B cell (primary cell): ENCODE data around the gene STUM.

ENCODE experiments used
- CTCF ChIP-seq: fragments of 200-600 bp; IDR thresholded peaks from one replicate; pipeline ENCODE4 v1.8.0; 2022; ENCODE audit warnings: antibody characterized with exemption, mild to moderate bottlenecking
- EZH2 ChIP-seq: IDR thresholded peaks from 2 replicates; pipeline ENCODE4 v1.6.1; 2012; ENCODE audit warnings: borderline replicate concordance, low read depth, mild to moderate bottlenecking, moderate library complexity, low read length; ENCODE audit not compliant: insufficient read depth, poor library complexity, severe bottlenecking

- TF ChIP-seq CTCF = no peak
- TF ChIP-seq EZH2 = no peak
Observed at GRCh38 chr1:226599636-226600238, 51.2 kb downstream of the STUM start.
